Memory B cell (primary cell): ENCODE results near the gene PLRG1.

Experiments
- ATAC-seq: fragments of 150-1000 bp; cut with Tn5 transposase; 2 replicates; pipeline ENCODE4 v1.10.0; 2021; ENCODE audit warnings: low read depth, mild to moderate bottlenecking, moderate library complexity
- DNase-seq, 2 donors: peaks; one replicate each; pipeline ENCODE4 v3.0.0; 2022; ENCODE audit warnings: low spot score in 2 of 2
- H3K27ac Mint-ChIP-seq: one replicate; pipeline ENCODE4 v1.8.0; 2022; ENCODE audit warnings: mild to moderate bottlenecking, moderate library complexity, mixed read lengths
- H3K27me3 Mint-ChIP-seq: one replicate; pipeline ENCODE4 v1.8.0; 2022; ENCODE audit warnings: mixed read lengths
- H3K36me3 Mint-ChIP-seq: one replicate; pipeline ENCODE4 v1.8.0; 2022; ENCODE audit warnings: mild to moderate bottlenecking, mixed read lengths
- H3K4me1 Mint-ChIP-seq: one replicate; pipeline ENCODE4 v1.8.0; 2022; ENCODE audit warnings: mixed read lengths
- H3K4me3 Mint-ChIP-seq: one replicate; pipeline ENCODE4 v1.8.0; 2022; ENCODE audit warnings: mild to moderate bottlenecking, moderate library complexity, mixed read lengths
- H3K9me3 Mint-ChIP-seq: one replicate; pipeline ENCODE4 v1.8.0; 2022; ENCODE audit warnings: mixed read lengths

Gene PLRG1

DNA sequence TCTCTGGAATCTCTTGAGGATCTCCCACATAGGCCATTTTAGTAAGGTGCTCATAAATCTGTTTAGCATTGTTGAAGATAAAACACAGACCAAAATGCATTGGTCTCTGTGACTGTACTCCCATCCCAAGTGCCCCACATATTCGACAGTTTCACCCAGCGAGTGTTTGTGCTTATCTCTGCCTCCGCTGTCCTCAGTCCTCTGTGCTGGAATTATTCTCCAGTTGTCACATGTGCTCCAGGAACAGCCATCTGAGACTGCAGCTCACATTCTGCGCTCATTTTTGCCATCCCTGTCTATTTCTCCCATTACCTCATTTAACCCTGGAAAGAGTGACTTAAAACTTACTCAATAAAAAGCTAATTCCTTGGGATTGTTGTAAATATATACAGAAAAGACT, 31.0 kb downstream of the PLRG1 start:
- Mint-ChIP-seq H3K27ac (no peak overlapping the region), H3K9me3 (no peaks in the 10 kb centered on the region), H3K36me3 (peaks cover 2% of the 10 kb centered on the region), H3K4me3 (no peak overlapping the region), H3K4me1 (no peaks in the 10 kb centered on the region), H3K27me3 (peaks cover 16% of the 10 kb centered on the region)
- DNase-seq = no peak
- ATAC-seq = no peak

DNA sequence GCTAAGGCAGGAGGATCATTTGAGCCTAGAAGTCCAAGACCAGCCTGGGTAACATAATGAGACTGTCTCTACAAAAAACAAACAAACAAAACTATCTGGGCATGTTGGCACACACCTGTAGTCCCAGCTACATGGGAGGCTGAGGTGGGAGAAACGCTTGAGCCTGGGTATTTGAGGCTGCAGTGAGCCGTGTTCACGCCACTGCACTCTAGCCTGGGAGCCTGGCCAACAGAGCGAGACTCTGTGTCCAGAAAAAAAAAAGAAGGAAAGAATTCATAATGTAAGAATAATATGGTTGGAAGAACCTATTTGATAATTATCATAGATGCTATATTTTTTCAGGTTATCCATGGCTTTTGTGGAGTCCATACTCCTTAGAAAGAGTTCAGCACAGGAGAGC, 32.6 kb downstream of the PLRG1 start:
- peaks cover 2% of the 10 kb centered on the region for H3K36me3 Mint-ChIP-seq
- DNase-seq (no peak), ATAC-seq (no peak)
- no peak overlapping the region for H3K27ac Mint-ChIP-seq
- H3K27me3 Mint-ChIP-seq = peaks cover 16% of the 10 kb centered on the region
- H3K4me1 Mint-ChIP-seq = peaks cover 1% of the 10 kb centered on the region
- H3K4me3 Mint-ChIP-seq = no peak overlapping the region
- no peaks in the 10 kb centered on the region for H3K9me3 Mint-ChIP-seq

GRCh38 chr4:154516318-154517029, 33.7 kb downstream of the PLRG1 start:
- ATAC-seq (no peak), DNase-seq (no peak)
- Mint-ChIP-seq H3K27ac (no peak overlapping the region), H3K4me1 (peaks cover 2% of the 10 kb centered on the region), H3K36me3 (peaks cover 2% of the 10 kb centered on the region), H3K9me3 (no peaks in the 10 kb centered on the region), H3K4me3 (no peak overlapping the region), H3K27me3 (peaks cover 16% of the 10 kb centered on the region)

DNA sequence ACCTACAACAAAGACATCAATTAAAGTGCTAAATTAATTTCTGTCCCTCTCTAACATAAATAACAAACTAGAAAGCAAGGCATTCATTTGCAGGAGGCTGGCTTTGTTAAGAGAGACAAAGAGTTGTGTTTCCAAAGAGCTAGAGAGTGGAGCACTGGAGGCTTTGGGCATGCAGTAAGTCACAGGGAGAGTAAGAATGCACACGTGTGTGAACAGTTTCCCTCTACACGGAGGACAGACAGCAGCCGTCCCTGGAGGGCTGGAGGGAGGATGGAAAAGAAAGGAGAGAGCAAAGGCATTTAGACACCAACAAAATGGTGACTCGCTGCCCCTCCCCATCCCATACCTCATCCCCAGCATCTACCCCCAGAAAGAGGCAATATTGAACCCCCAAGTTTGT, 38.2 kb downstream of the PLRG1 start:
- no peak for DNase-seq
- peaks cover 11% of the 10 kb centered on the region for H3K27me3 Mint-ChIP-seq

GRCh38 chr4:154511548-154511947, 38.7 kb downstream of the PLRG1 start:
- peaks cover 11% of the 10 kb centered on the region for H3K27me3 Mint-ChIP-seq
- no peak for ATAC-seq
- no peaks in the 10 kb centered on the region for H3K9me3 Mint-ChIP-seq
- no peaks in the 10 kb centered on the region for H3K36me3 Mint-ChIP-seq
- H3K4me1 Mint-ChIP-seq = peaks cover 2% of the 10 kb centered on the region
- no peak overlapping the region for H3K4me3 Mint-ChIP-seq
- H3K27ac Mint-ChIP-seq = no peak overlapping the region
- no peak for DNase-seq

More for the DNA sequence above, 38.2 kb downstream of the PLRG1 start:
- ATAC-seq = no peak
- Mint-ChIP-seq H3K4me3 (no peak overlapping the region), H3K4me1 (peaks cover 2% of the 10 kb centered on the region), H3K27ac (no peak overlapping the region), H3K9me3 (no peaks in the 10 kb centered on the region), H3K36me3 (no peaks in the 10 kb centered on the region)

GRCh38 chr4:154507156-154507555, 43.0 kb downstream of the PLRG1 start:
- H3K27ac Mint-ChIP-seq = no peak overlapping the region
- no peaks in the 10 kb centered on the region for H3K36me3 Mint-ChIP-seq
- no peaks in the 10 kb centered on the region for H3K9me3 Mint-ChIP-seq
- ATAC-seq (no peak), DNase-seq (no peak)
- no peak overlapping the region for H3K4me3 Mint-ChIP-seq
- H3K4me1 Mint-ChIP-seq = no peaks in the 10 kb centered on the region
- peaks cover 7% of the 10 kb centered on the region for H3K27me3 Mint-ChIP-seq

GRCh38 chr4:154506253-154506652, 43.9 kb downstream of the PLRG1 start:
- Mint-ChIP-seq H3K9me3 (no peaks in the 10 kb centered on the region), H3K4me1 (no peaks in the 10 kb centered on the region), H3K27ac (no peak overlapping the region), H3K36me3 (no peaks in the 10 kb centered on the region), H3K27me3 (peaks cover 9% of the 10 kb centered on the region), H3K4me3 (no peak overlapping the region)
- ATAC-seq (peak; percentile 34), DNase-seq (no peak)

DNA sequence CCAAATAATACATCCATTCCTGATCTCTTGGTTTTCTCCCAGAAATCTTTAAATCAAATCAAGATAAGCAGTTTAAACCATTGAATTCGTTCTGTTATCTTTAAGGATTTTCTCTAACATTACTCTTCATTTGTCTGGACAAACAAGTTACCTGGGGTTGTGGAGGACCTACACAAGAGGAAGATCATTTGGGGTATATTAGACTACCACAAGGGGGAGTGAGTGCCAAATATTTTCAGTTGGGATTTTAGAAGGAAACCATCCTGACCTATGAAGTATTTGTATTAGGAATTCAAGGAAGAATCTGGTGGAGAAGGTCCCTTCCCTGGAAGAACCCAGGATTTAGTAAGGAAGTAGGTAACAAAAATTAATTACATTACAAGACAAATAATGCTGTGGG, 46.6 kb downstream of the PLRG1 start:
- Mint-ChIP-seq H3K4me1 (no peaks in the 10 kb centered on the region), H3K36me3 (no peaks in the 10 kb centered on the region), H3K4me3 (no peak overlapping the region), H3K27ac (no peak overlapping the region), H3K27me3 (peaks cover 9% of the 10 kb centered on the region), H3K9me3 (no peaks in the 10 kb centered on the region)
- DNase-seq = no peak
- ATAC-seq = no peak

DNA sequence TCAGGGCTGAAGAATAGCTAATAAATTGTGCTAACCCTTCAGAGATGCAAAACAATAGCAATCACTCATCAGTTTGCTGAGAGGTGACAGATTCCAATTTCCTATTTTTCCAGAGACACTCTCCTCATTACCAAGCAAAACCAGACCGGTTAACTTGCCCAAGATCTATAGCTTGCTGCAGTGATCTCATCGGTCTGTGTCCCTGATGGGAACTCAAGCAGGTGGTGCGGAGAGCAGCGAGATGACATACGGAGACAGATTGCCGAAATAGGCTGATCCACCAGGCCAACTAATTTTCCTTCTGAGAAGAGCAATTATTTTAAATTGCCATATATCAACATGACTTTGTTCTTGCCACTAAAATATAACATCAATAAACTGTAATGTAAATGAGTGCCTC, 48.1 kb downstream of the PLRG1 start:
- Mint-ChIP-seq H3K36me3 (no peaks in the 10 kb centered on the region), H3K4me3 (no peak overlapping the region), H3K27me3 (peaks cover 11% of the 10 kb centered on the region), H3K9me3 (no peaks in the 10 kb centered on the region), H3K4me1 (no peaks in the 10 kb centered on the region), H3K27ac (no peak overlapping the region)
- ATAC-seq (no peak), DNase-seq (no peak)

- Mint-ChIP-seq H3K4me3 (no peak overlapping the region), H3K4me1 (no peaks in the 10 kb centered on the region), H3K27me3 (peaks cover 16% of the 10 kb centered on the region), H3K36me3 (no peaks in the 10 kb centered on the region), H3K9me3 (no peaks in the 10 kb centered on the region), H3K27ac (no peak overlapping the region)
- DNase-seq = no peak
- ATAC-seq = no peak
Measured at GRCh38 chr4:154497889-154498288, 52.3 kb downstream of the PLRG1 start.

DNA sequence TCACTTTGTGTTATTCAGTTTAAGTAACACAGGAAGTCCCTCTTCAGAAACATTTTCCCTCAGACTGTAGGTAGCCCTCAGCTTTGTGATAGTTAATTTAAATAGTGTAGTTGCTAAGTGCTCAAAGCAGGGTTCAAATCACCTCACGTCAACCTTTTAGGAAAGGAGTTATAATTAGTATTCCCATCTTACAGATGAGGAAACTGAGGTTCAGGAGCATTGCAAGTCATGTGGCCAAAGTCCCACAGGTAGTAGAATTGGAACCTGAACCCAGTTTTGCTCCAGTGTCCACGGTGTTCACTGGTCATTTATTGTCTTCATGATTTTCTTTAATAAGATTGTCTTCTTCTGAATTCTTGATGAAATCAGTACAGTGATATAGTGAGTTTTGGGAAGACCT, 54.3 kb downstream of the PLRG1 start:
- no peak overlapping the region for H3K4me3 Mint-ChIP-seq
- ATAC-seq = no peak
- DNase-seq = no peak
- H3K36me3 Mint-ChIP-seq = no peaks in the 10 kb centered on the region
- peaks cover 6% of the 10 kb centered on the region for H3K4me1 Mint-ChIP-seq
- peaks cover 18% of the 10 kb centered on the region for H3K27me3 Mint-ChIP-seq
- no peaks in the 10 kb centered on the region for H3K9me3 Mint-ChIP-seq
- H3K27ac Mint-ChIP-seq = no peak overlapping the region

DNA sequence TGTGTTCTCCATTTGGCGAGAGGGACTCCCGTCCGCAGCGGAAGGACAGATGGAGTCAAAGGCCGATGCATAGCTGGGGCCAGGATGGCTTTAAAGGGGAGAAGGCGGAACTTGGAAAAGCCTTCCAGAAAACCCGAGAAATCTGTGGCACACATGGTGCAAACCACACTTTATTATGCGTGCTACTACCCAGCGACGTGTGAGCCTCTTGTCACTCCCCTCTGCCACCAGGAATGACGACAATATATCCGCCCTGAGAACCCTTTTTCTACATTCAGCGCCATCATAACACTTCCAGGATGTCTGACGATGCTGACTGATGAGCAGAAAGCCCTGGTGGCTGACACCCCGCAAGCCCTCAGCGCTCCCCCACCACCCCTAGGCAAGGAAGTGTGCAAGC, 57.9 kb downstream of the PLRG1 start:
- Mint-ChIP-seq H3K27ac (no peak overlapping the region), H3K4me1 (peaks cover 9% of the 10 kb centered on the region), H3K9me3 (no peaks in the 10 kb centered on the region), H3K27me3 (peaks cover 19% of the 10 kb centered on the region), H3K4me3 (peak overlapping the region; percentile 73), H3K36me3 (no peaks in the 10 kb centered on the region)
- DNase-seq = no peak
- no peak for ATAC-seq

DNA sequence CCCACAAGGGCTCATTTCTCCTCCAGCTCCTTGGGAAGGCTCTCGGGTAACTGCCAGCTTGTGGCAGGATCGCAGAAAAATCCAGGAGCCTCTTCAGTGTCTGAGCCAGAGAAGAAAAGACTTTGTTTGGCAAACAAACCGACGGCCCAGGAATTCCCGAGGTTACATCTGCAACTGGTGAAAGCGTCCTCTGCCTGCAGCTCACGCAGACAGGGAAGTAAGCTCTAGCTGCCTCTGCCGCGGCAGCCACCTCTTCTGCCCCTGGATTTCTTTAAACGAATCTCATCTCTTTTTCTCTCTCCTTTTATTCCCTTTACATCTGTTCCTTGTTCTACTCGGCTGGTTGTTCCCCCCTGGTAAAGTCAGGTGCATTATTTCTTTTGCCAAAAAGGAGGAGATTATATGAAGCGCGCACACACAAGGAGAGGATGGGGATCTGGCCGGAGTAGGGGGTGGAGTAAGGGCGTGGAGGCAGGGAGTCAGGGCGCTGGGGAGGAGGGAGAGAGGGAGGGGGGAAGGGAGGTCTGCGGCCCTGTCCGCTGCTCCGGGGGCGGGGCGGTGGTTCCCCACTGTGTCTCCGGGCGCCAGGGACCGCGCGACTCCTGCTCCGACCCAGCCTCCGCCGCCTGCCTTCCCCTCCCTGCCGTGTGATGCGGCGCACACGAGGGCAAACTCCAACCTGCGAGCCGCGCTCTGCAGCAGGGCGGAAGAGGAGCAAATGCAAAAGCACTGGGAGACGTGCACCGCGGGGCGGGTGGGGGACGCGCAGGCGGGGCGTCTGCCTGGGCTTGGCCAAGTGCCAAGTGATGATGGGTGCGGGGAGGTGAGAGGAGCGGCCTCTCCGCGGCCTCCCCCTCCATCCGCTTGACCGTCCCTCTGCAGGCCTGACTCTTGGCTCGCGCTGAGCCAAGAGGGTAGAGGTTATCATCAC, 58.6 kb downstream of the PLRG1 start, which contains the start of gene DCHS2:
Gene DCHS2 (minus strand): TSS at position 459 of the 931 bp plus-strand sequence. CDS start 444 bp downstream, at position 15.
- Mint-ChIP-seq H3K4me3 (peak within 1 kb of the TSS; percentile 73), H3K27me3 (peaks cover 18% of the 10 kb centered on the region), H3K4me1 (peaks cover 9% of the 10 kb centered on the region), H3K9me3 (no peaks in the 10 kb centered on the region), H3K27ac (no peak within 1 kb of the TSS), H3K36me3 (no peaks in the 10 kb centered on the region)
- ATAC-seq = peak; percentile 53
- peak in 1 of 2 donors; percentile 15 for DNase-seq

GRCh38 chr4:154490583-154491340, 59.4 kb downstream of the PLRG1 start:
- H3K27ac Mint-ChIP-seq = no peak overlapping the region
- no peaks in the 10 kb centered on the region for H3K9me3 Mint-ChIP-seq
- peaks cover 9% of the 10 kb centered on the region for H3K4me1 Mint-ChIP-seq
- no peaks in the 10 kb centered on the region for H3K36me3 Mint-ChIP-seq
- DNase-seq = peak in 1 of 2 donors; percentile 22
- peak overlapping the region; percentile 73 for H3K4me3 Mint-ChIP-seq
- ATAC-seq = peak; percentile 73
- H3K27me3 Mint-ChIP-seq = peaks cover 15% of the 10 kb centered on the region
